NCI-H146 treated with DMSO at 0.1 percent for 48 hours (cell line): ENCODE results near the gene TNNI3.
"Not testable (repeated sequence)": the region's sequence is repeated elsewhere in the genome, so short reads cannot be mapped to it uniquely, and the experiment has no call there.

ENCODE experiments used
- DNase-seq: peaks from one replicate; lab custom pipeline; 2025; ENCODE audit not compliant: unreplicated experiment; lab: John Stamatoyannopoulos, UW

TNNI3 gene

DNA sequence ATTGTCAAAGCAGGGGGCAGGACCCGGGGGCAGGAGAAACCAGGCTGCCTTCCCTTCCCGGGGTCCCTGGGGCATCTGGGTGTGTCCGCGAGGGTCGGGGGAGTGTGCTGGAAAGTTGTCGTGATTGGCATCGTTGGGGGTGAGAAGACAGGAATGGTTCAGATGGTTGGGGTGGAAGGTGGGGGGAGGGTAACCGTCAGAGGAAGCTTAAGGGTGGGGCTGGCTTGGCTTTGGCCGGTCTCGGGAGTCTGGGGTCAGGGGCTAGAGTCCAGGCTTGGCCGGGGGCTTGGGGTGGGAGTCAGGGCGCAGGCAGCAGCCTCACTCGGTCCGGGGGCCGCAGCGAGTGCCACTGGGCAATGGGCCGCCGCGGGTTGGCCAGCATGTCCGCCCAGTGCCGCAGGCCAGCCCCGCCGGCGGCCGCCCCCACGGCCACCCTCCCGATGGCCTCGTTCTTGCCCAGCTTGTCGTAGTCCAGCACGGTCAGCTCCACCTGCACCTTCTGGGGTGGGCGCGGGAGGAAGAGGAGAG, 15.7 kb upstream of the TNNI3 start:
- DNase-seq, result no peak

GRCh38 chr19:55172741-55173140, 15.2 kb upstream of the TNNI3 start:
- DNase-seq, result no peak

- not testable (repeated sequence) for DNase-seq
Observed at GRCh38 chr19:55172318-55172717, 14.8 kb upstream of the TNNI3 start.

DNA sequence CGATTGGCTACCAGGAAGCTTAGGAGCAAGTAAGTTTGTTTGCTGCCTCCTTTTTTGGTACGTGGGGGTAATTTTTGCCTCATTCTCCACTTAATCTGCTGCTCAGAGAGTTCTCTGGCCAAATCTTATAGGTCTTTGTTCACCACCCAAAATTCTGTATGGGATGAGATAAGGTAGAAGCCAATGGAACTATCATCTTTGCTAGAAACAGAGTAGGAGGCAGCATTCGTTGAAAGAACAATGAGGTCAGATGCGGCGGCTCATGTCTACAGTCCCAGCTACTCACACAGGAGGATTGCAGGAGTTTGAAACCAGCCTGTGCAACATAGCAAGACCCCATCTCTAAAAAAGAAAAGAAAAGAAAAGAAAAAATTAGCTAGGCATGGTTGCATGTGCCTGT, 13.9 kb upstream of the TNNI3 start:
- DNase-seq, result no peak

DNA sequence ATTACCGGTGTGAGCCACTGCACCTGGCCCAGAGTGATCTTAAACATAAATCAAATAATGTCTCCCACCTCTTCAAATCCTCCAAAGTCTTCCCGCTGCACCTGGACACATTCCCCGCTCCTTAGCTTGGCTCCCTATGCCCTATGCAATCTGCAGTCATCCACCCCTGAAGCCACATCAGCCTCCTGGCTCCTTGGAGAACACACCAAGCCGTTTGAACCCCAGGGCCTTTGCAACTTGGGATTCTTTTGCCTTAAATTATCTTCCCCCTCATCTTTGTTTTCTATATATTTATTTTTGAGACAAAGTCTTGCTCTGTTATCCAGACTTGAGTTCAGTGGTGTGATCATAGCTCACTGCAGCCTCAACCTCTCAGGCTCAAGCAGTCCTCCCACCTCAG, 11.6 kb upstream of the TNNI3 start:
- DNase-seq, result no peak

- DNase-seq, result peak; percentile 97
Observed at GRCh38 chr19:55166530-55167268, 9.2 kb upstream of the TNNI3 start, which contains the start of gene DNAAF3. Gene DNAAF3 (minus strand): TSS chr19:55166613. CDS start chr19:55166413, 200 bp downstream.

DNA sequence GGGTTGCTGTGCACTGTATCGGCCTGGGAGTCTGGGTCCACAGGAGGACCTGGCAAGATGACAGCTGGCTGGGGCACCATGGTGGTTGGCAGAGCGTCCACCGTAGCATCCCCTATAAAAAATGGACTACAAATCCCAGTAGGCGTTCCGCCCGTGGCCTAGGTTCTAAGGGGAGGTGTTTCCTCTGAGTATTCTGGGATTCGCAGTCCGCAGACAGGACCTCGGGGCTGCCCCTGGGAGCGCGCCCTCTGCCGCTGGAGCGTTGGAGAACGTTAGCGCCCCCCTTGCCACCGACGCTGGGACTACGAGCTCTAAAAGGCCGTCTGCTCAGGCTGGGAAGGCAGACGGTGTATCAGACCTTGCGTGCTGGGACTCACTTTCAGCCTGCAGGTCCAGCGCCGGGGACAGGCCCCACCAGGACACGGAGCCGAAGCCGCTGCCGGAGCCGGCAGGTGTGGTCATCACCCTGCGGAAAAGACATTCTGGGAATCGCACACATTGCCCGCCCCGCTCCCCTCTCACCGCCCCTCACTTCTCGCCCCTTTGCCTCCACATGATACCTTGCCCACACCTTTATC, 8.5 kb upstream of the TNNI3 start:
- DNase-seq, result peak; percentile 71

- DNase-seq, result no peak
Observed at GRCh38 chr19:55161571-55162322, 4.2 kb upstream of the TNNI3 start.

DNA sequence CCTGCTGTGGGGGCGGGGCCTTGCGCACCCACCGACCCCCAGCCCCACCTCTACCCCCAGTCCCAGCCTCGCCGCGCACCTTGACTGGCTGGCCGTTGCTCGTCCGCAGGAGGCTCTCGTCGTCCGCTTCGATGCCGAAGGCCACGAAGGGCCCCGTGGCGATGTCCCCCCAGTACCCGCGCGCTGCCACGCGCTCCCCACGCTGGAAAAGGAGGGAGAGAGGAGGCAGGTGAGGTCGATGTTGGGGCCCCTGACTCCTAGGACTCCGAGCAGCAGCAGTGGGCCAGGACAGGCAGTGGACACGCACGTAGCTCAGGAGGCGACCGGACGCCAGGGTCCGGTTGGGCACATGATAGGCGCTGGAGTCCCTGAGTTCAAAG, 3.4 kb upstream of the TNNI3 start:
- no peak for DNase-seq

GRCh38 chr19:55160128-55160985, 2.8 kb upstream of the TNNI3 start:
- peak; percentile 93 for DNase-seq

- DNase-seq, result no peak
Observed at GRCh38 chr19:55158848-55159749, 1.6 kb upstream of the TNNI3 start.

DNA sequence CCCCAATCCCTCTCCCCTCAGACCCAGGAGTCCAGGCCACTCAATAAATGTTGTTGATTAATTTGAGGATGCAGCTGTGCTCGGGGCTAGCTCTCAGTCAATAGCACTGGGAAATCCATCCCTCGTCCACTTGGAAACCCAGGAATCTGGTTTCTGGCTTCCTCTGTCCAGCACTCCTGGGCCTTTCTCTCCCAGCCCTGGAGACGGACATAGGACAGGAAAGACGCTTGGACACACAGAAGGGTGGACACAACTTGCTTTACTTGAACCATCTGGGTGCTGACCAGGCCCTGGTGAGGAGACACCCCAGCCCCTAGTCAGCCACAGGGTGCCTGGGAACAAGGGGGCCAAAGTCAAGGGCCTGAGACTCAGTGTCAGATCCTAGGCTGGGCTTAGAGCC, 891 bp upstream of the TNNI3 start:
- no peak for DNase-seq

- DNase-seq, result peak; percentile 90
Observed at GRCh38 chr19:55156202-55157063, 1.1 kb downstream of the TNNI3 start.

- not testable (repeated sequence) for DNase-seq
Observed at GRCh38 chr19:55155784-55156183, 1.7 kb downstream of the TNNI3 start.

GRCh38 chr19:55153652-55154264, 3.8 kb downstream of the TNNI3 start:
- DNase-seq, result no peak

DNA sequence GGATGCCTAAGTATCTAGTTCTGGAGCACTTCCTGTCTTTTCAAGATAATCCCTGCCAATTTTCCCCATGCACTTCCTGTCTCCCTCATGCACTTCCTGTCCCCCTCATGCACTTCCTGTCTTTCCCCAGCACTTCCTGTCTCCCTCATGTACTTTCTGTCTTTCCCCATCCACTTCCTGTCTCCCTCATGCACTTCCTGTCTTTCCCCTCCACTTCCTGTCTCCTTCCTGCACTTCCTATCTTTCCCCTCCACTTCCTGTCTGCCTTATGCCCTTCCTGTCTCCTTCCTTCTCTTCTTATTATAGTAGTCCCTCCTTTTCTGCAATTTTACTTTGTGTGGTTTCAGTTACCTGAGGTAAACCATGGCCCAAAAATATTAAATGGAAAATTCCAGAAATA, 5.5 kb downstream of the TNNI3 start:
- DNase-seq, result no peak

DNA sequence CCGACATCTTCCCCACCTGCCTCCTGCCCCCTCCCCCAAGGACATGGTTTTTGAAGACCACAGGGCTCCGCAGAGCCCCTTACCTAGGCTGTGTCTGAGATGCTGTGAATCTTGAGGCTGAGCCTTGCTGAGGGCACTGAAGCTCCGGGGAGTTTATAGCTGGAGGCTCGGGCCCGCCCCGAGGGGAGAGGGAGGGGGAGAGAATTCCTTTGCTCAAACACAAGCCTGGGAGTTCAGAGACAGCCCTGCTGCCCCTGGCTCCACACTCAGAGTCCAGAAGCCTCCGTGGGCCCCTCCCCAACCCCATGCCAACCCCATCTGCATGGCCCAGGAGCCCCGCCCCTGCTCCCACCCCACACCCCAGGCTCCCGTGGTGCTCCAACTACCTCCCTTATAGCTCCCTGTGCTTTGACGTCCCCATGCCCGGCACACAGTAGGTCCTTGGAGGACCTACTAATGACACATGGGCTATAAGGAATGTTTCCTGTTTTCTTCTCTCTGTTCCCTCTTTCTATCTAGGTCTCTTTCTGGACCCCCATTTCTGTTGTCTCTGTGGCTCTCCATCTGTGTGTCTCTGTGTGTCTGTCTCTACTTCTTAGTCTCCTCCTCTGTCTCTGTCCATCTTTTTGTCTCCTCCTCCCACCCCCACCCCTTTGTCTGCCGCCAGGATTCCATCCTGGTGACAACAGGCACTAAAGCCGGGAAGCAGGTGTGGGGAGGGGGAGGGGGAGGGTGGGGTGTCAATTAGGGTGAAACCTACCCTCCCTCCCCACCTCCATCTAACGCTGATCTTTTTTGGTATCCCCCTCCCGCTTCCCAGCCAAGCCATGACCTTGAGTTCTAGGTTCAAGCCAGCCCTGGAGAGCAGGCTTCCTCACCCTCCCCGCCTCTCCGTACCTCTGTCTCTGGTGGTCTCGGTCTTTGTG, 8.2 kb downstream of the TNNI3 start, which contains the start of gene TNNT1:
Gene TNNT1, minus strand, starts transcription at position 129 of the 926 bp plus-strand sequence. CDS start 2,049 bp downstream, outside the sequence.
- no peak for DNase-seq
